Neuronal stem cell (in vitro differentiated cells): ENCODE results near the gene CIT.
"Not testable (repeated sequence)": the region's sequence is repeated elsewhere in the genome, so short reads cannot be mapped to it uniquely, and the experiment has no call there.

Experiments used
- DNase-seq: peaks from one replicate; pipeline ENCODE4 v3.0.0-alpha.2; 2013; ENCODE audit warnings: low spot score
- H2AFZ ChIP-seq: one replicate; pipeline ENCODE4 v1.6.1; 2013; ENCODE audit warnings: mild to moderate bottlenecking, low read length, inconsistent platforms
- H2AK5ac ChIP-seq: 2 replicates; pipeline ENCODE4 v1.6.1; 2013; ENCODE audit warnings: low read depth, mild to moderate bottlenecking, inconsistent platforms, low read length, moderate library complexity, mixed read lengths
- H2BK120ac ChIP-seq: 2 replicates; pipeline ENCODE4 v1.6.1; 2013; ENCODE audit warnings: low read depth, mild to moderate bottlenecking, inconsistent platforms, low read length, moderate library complexity, mixed read lengths
- H2BK12ac ChIP-seq: one replicate; pipeline ENCODE4 v1.6.1; 2013; ENCODE audit warnings: low read length, inconsistent platforms
- H2BK15ac ChIP-seq: 2 replicates; pipeline ENCODE4 v1.6.1; 2013; ENCODE audit warnings: mild to moderate bottlenecking, low read length, inconsistent platforms, mixed read lengths
- H2BK5ac ChIP-seq: one replicate; pipeline ENCODE4 v1.6.1; 2013; ENCODE audit warnings: inconsistent platforms, mild to moderate bottlenecking, low read length, moderate library complexity
- H3K14ac ChIP-seq: one replicate; pipeline ENCODE4 v1.6.1; 2013; ENCODE audit warnings: low read length, inconsistent platforms
- H3K18ac ChIP-seq: 2 replicates; pipeline ENCODE4 v1.6.1; 2013; ENCODE audit warnings: low read length, inconsistent platforms
- H3K23ac ChIP-seq: 2 replicates; pipeline ENCODE4 v1.6.1; 2013; ENCODE audit warnings: low read depth, mild to moderate bottlenecking, mixed read lengths, low read length, inconsistent platforms; ENCODE audit not compliant: poor library complexity
- H3K27ac ChIP-seq: replicated peaks from 3 replicates; pipeline ENCODE4 v1.5.1; 2013; ENCODE audit warnings: low read length, inconsistent platforms
- H3K27me3 ChIP-seq, 3 experiments: 2 replicates each; pipeline ENCODE4 v1.6.1; 2013; ENCODE audit warnings: low read length in 3 of 3, mild to moderate bottlenecking in 2 of 3, inconsistent platforms in 1 of 3, low read depth in 1 of 3, mixed read lengths in 1 of 3, moderate library complexity in 1 of 3; ENCODE audit not compliant: control insufficient read depth in 3 of 3, insufficient read depth in 3 of 3
- H3K36me3 ChIP-seq, 2 donors: replicated peaks in 1 of 2; 2 replicates each; pipeline ENCODE4 v1.6.1; 2013; ENCODE audit warnings: low read length in 2 of 2; ENCODE audit not compliant: control insufficient read depth in 2 of 2, insufficient read depth in 2 of 2
- H3K4ac ChIP-seq: 2 replicates; pipeline ENCODE4 v1.6.1; 2013; ENCODE audit warnings: inconsistent platforms, mild to moderate bottlenecking, low read length, moderate library complexity
- H3K4me1 ChIP-seq, 2 donors: 1 replicate in 1 of 2; 2 replicates in 1 of 2; pipeline ENCODE4 v1.6.1; 2013; ENCODE audit warnings: low read length in 2 of 2, low read depth in 1 of 2; ENCODE audit not compliant: control insufficient read depth in 2 of 2, insufficient read depth in 1 of 2
- H3K4me2 ChIP-seq: one replicate; pipeline ENCODE4 v1.6.1; 2013; ENCODE audit warnings: mild to moderate bottlenecking, low read length, inconsistent platforms; ENCODE audit not compliant: insufficient read depth, poor library complexity, severe bottlenecking
- H3K4me3 ChIP-seq, 2 donors: 2 replicates each; pipeline ENCODE4 v1.5.1; 2013; ENCODE audit warnings: low read length in 2 of 2, mild to moderate bottlenecking in 2 of 2, inconsistent platforms in 1 of 2, moderate library complexity in 1 of 2
- H3K79me1 ChIP-seq: one replicate; pipeline ENCODE4 v1.6.1; 2013; ENCODE audit warnings: low read depth, mild to moderate bottlenecking, inconsistent platforms, low read length, moderate library complexity
- H3K9ac ChIP-seq: one replicate; pipeline ENCODE4 v1.6.1; 2013; ENCODE audit warnings: mild to moderate bottlenecking, low read depth, low read length, inconsistent platforms; ENCODE audit not compliant: poor library complexity
- H3K9me3 ChIP-seq, 2 donors: replicated peaks in 1 of 2; 2 replicates each; pipeline versions ENCODE3 to v1.6.1; 2013; ENCODE audit warnings: low read length in 2 of 2, mild to moderate bottlenecking in 2 of 2, inconsistent platforms in 1 of 2, low read depth in 1 of 2, mixed read lengths in 1 of 2, moderate library complexity in 1 of 2; ENCODE audit not compliant: control insufficient read depth in 2 of 2, insufficient read depth in 1 of 2
- H4K8ac ChIP-seq: one replicate; pipeline ENCODE4 v1.6.1; 2013; ENCODE audit warnings: low read depth, mild to moderate bottlenecking, inconsistent platforms, low read length, moderate library complexity
- H4K91ac ChIP-seq: one replicate; pipeline ENCODE4 v1.6.1; 2013; ENCODE audit warnings: low read length, low read depth, mild to moderate bottlenecking, inconsistent platforms; ENCODE audit not compliant: poor library complexity
- WGBS, 2 donors: extraction: QIAGEN DNeasy Blood & Tissue Kit; methylation state at CpG; one replicate each; pipeline ENCODE4 v1.1.7; 2013; ENCODE audit warnings: missing lambda C conversion rate in 2 of 2, mixed read lengths in 1 of 2; ENCODE audit not compliant: insufficient read length in 2 of 2, insufficient replicate concordance in 1 of 2; ENCODE audit errors: extremely low coverage in 2 of 2; 5-methylcytosine and 5-hydroxymethylcytosine counted together

CIT gene

GRCh38 chr12:119892611-119893010 lies 15.5 kb upstream of the CIT start:
- H3K36me3 ChIP-seq, H3K14ac ChIP-seq, H3K27me3 ChIP-seq, H3K4me1 ChIP-seq, H2AFZ ChIP-seq, H3K18ac ChIP-seq, H3K79me1 ChIP-seq, H2BK5ac ChIP-seq, DNase-seq, H2AK5ac ChIP-seq, H4K8ac ChIP-seq, H2BK15ac ChIP-seq, H3K27ac ChIP-seq, H3K4ac ChIP-seq, H3K9ac ChIP-seq, H3K23ac ChIP-seq, H2BK12ac ChIP-seq, H2BK120ac ChIP-seq, H4K91ac ChIP-seq, H3K4me3 ChIP-seq, H3K4me2 ChIP-seq, H3K9me3 ChIP-seq: not testable (repeated sequence)
- WGBS, 2 donors: no CpG with 5 or more reads among the region's 1 CpG

GRCh38 chr12:119885549-119885948 lies 8.4 kb upstream of the CIT start:
- no peak overlapping the region for H3K27ac ChIP-seq
- H2BK5ac ChIP-seq: no peak overlapping the region
- H3K4me1 ChIP-seq: no peaks in the 10 kb centered on the region
- H4K91ac ChIP-seq: no peak overlapping the region
- no peak overlapping the region for H2BK12ac ChIP-seq
- H2BK15ac ChIP-seq: no peak overlapping the region
- no peaks in the 10 kb centered on the region for H3K79me1 ChIP-seq
- no peak overlapping the region for H3K4me2 ChIP-seq
- H3K4me3 ChIP-seq: no peak overlapping the region
- no peak overlapping the region for H3K23ac ChIP-seq
- no peaks in the 10 kb centered on the region for H3K9me3 ChIP-seq
- H3K9ac ChIP-seq: no peak overlapping the region
- H3K27me3 ChIP-seq: peaks cover 0 to 14% (median 0%) of the 10 kb centered on the region in 3 experiments
- H3K14ac ChIP-seq: no peak overlapping the region
- H2AFZ ChIP-seq: no peak overlapping the region
- WGBS, 2 donors: no CpG with 5 or more reads among the region's 3 CpGs
- no peak overlapping the region for H3K4ac ChIP-seq
- no peak overlapping the region for H2AK5ac ChIP-seq
- H3K18ac ChIP-seq: no peak overlapping the region
- H4K8ac ChIP-seq: no peak overlapping the region
- DNase-seq: no peak
- no peaks in the 10 kb centered on the region for H3K36me3 ChIP-seq
- no peak overlapping the region for H2BK120ac ChIP-seq

GRCh38 chr12:119883791-119884190 lies 6.7 kb upstream of the CIT start:
- H3K14ac ChIP-seq, H2BK12ac ChIP-seq: not testable (repeated sequence)

GRCh38 chr12:119883237-119883636 lies 6.1 kb upstream of the CIT start:
- H3K9me3 ChIP-seq: no peaks in the 10 kb centered on the region
- H3K23ac ChIP-seq: no peak overlapping the region
- H3K79me1 ChIP-seq: no peaks in the 10 kb centered on the region
- no peak overlapping the region for H4K8ac ChIP-seq
- H2AK5ac ChIP-seq: no peak overlapping the region
- no peak overlapping the region for H2AFZ ChIP-seq
- H3K4me3 ChIP-seq: no peak overlapping the region
- no peak overlapping the region for H2BK5ac ChIP-seq
- H3K18ac ChIP-seq: no peak overlapping the region
- no CpG with 5 or more reads among the region's 4 CpGs for WGBS, 2 donors
- H2BK120ac ChIP-seq: no peak overlapping the region
- H3K4me2 ChIP-seq: no peak overlapping the region
- no peak overlapping the region for H3K14ac ChIP-seq
- no peak overlapping the region for H3K27ac ChIP-seq
- no peak overlapping the region for H3K9ac ChIP-seq
- H2BK12ac ChIP-seq: no peak overlapping the region
- no peak for DNase-seq
- no peak overlapping the region for H2BK15ac ChIP-seq
- H3K27me3 ChIP-seq: peaks cover 0 to 21% (median 0%) of the 10 kb centered on the region in 3 experiments
- no peak overlapping the region for H4K91ac ChIP-seq
- H3K36me3 ChIP-seq: no peaks in the 10 kb centered on the region
- H3K4ac ChIP-seq: no peak overlapping the region
- H3K4me1 ChIP-seq: no peaks in the 10 kb centered on the region

More at GRCh38 chr12:119883791-119884190, 6.7 kb upstream of the CIT start:
- DNase-seq, H3K9me3 ChIP-seq, H2BK5ac ChIP-seq, H4K8ac ChIP-seq, H3K4me1 ChIP-seq, H3K27ac ChIP-seq, H3K18ac ChIP-seq, H3K9ac ChIP-seq, H4K91ac ChIP-seq, H2AK5ac ChIP-seq, H3K4ac ChIP-seq, H2BK15ac ChIP-seq, H2AFZ ChIP-seq, H2BK120ac ChIP-seq, H3K79me1 ChIP-seq, H3K4me3 ChIP-seq, H3K36me3 ChIP-seq, H3K23ac ChIP-seq, H3K4me2 ChIP-seq: not testable (repeated sequence)
- peaks cover 0 to 21% (median 0%) of the 10 kb centered on the region in 3 experiments for H3K27me3 ChIP-seq
- WGBS, 2 donors: no CpG with 5 or more reads among the region's 4 CpGs
